Keratinocyte (primary cell): ENCODE data around the gene EML5. TPM values are rescaled to one million over a fixed set of nuclear protein-coding genes. Genes with fewer than 3 reads are reported as not detected.
"Not testable (repeated sequence)": the region's sequence is repeated elsewhere in the genome, so short reads cannot be mapped to it uniquely, and the experiment has no call there.

Experiments used
- DNase-seq: peaks from one replicate; pipeline ENCODE4 v3.0.0-alpha.2; 2011; ENCODE audit warnings: low read depth, missing footprints, low spot score
- FAIRE-seq: peaks from 2 replicates; lab custom pipeline; 2011; peaks lifted over from hg19 to GRCh38; lab: Jason Lieb, UNC
- H2AFZ ChIP-seq: 2 replicates; pipeline ENCODE4 v1.6.0; 2012; ENCODE audit warnings: low read length, control low read depth, inconsistent platforms; ENCODE audit not compliant: control insufficient read depth
- H3K27ac ChIP-seq: 2 replicates; pipeline ENCODE4 v1.5.1; 2011; ENCODE audit warnings: low read length; ENCODE audit not compliant: control insufficient read depth, insufficient read depth
- H3K27me3 ChIP-seq: 3 replicates; pipeline ENCODE4 v1.6.0; 2011; ENCODE audit warnings: low read length; ENCODE audit not compliant: control insufficient read depth, insufficient read depth; ENCODE audit errors: extremely low read depth
- H3K36me3 ChIP-seq, 2 experiments: 2 replicates in 1 of 2; 3 replicates in 1 of 2; pipeline ENCODE4 v1.5.1; 2011; ENCODE audit warnings: low read length in 2 of 2, mild to moderate bottlenecking in 1 of 2; ENCODE audit not compliant: control insufficient read depth in 2 of 2, insufficient read depth in 2 of 2; ENCODE audit errors: extremely low read depth in 1 of 2
- H3K4me1 ChIP-seq: 3 replicates; pipeline ENCODE4 v1.5.1; 2011; ENCODE audit warnings: low read length; ENCODE audit not compliant: control insufficient read depth, insufficient read depth; ENCODE audit errors: extremely low read depth
- H3K4me2 ChIP-seq: 3 replicates; pipeline ENCODE4 v1.6.0; 2011; ENCODE audit warnings: low read depth, low read length; ENCODE audit not compliant: control insufficient read depth, insufficient read depth; ENCODE audit errors: extremely low read depth
- H3K4me3 ChIP-seq, 3 experiments: fragments of 200-600 bp in 1 of 3; sonication (generic) in 1 of 3; 2 replicates in 2 of 3; 3 replicates in 1 of 3; pipeline ENCODE4 v1.5.1; 2011 to 2016; ENCODE audit warnings: low read length in 3 of 3, mild to moderate bottlenecking in 3 of 3, control low read depth in 2 of 3, inconsistent platforms in 1 of 3, low read depth in 1 of 3, mixed read lengths in 1 of 3, mixed run types in 1 of 3, moderate library complexity in 1 of 3; ENCODE audit not compliant: control insufficient read depth in 2 of 3, insufficient read depth in 2 of 3; ENCODE audit errors: extremely low read depth in 1 of 3
- H3K79me2 ChIP-seq: 2 replicates; pipeline ENCODE4 v1.6.0; 2012; ENCODE audit warnings: low read length; ENCODE audit not compliant: control insufficient read depth, insufficient read depth
- H3K9ac ChIP-seq: 3 replicates; pipeline ENCODE4 v1.6.0; 2011; ENCODE audit warnings: low read length; ENCODE audit not compliant: control insufficient read depth, insufficient read depth; ENCODE audit errors: extremely low read depth
- H3K9me1 ChIP-seq: 3 replicates; pipeline ENCODE4 v1.6.0; 2011; ENCODE audit warnings: low read length; ENCODE audit not compliant: control insufficient read depth, insufficient read depth; ENCODE audit errors: extremely low read depth
- H3K9me3 ChIP-seq: 2 replicates; pipeline ENCODE4 v1.5.1; 2012; ENCODE audit warnings: low read depth, low read length; ENCODE audit not compliant: control insufficient read depth
- H4K20me1 ChIP-seq: 3 replicates; pipeline ENCODE4 v1.6.0; 2011; ENCODE audit warnings: low read length; ENCODE audit not compliant: control insufficient read depth, insufficient read depth; ENCODE audit errors: extremely low read depth
- CTCF ChIP-seq, 3 experiments: IDR thresholded peaks in 1 of 3; conservative IDR thresholded peaks in 1 of 3; optimal IDR thresholded peaks in 1 of 3; 2 replicates in 2 of 3; 3 replicates in 1 of 3; pipeline versions ENCODE3 to v1.5.1; 2011; ENCODE audit warnings: low read length in 3 of 3, mild to moderate bottlenecking in 3 of 3, moderate library complexity in 2 of 3, control low read depth in 1 of 3, inconsistent platforms in 1 of 3; ENCODE audit not compliant: insufficient read depth in 2 of 3; ENCODE audit errors: extremely low read depth in 1 of 3
- EZH2 ChIP-seq: IDR thresholded peaks from one replicate; pipeline ENCODE4 v1.6.1; 2012; ENCODE audit warnings: inconsistent platforms, mild to moderate bottlenecking, low read length, moderate library complexity
- dilution Hi-C: fragments of 300-500 bp; cut with MboI; formaldehyde crosslinking; loops from one replicate; pipeline ENCODE4 v1.7.0; 2020; ENCODE audit warnings: low sequenced_read_pairs; ENCODE audit not compliant: extremely low pct_ligation_motif_present
- polyA plus RNA-seq, 5 experiments: library from polyadenylated mRNA; depleted of rRNA in 3 of 5; stranded (reverse) in 3 of 5; stranded (forward) in 1 of 5; unstranded in 1 of 5; fragments of >200 nt; gene quantifications; 1 replicate in 1 of 5; 2 replicates in 3 of 5; 3 replicates in 1 of 5; pipeline versions ENCODE4 v1.2.1 to v1.2.3, GENCODE V29; 2011 to 2012; ENCODE audit warnings: missing spikeins in 2 of 5, low read depth in 1 of 5, low replicate concordance in 1 of 5

The EML5 gene
- polyA plus RNA-seq, 1 donor (not counting 4 experiments of a cell fraction or from before 2014, with no cell fraction given): 1.4 TPM

GRCh38 chr14:88821378-88821777 lies 28.6 kb upstream of the EML5 start:
- FAIRE-seq (no peak), DNase-seq (no peak)
- H3K36me3 ChIP-seq: no peaks in the 10 kb centered on the region
- no peaks in the 10 kb centered on the region for H3K9me3 ChIP-seq
- H3K27ac ChIP-seq: no peak overlapping the region
- H2AFZ ChIP-seq: no peak overlapping the region
- H3K9me1 ChIP-seq: no peaks in the 10 kb centered on the region
- H3K4me3 ChIP-seq: no peak overlapping the region
- peaks cover 6% of the 10 kb centered on the region for H3K79me2 ChIP-seq
- H3K9ac ChIP-seq: no peak overlapping the region
- TF ChIP-seq CTCF (optimal IDR thresholded peaks at IDR 0.05 in 1 of 3, IDR thresholded peaks at IDR 0.05 in 1 of 3, conservative IDR thresholded peaks at IDR 0.05 in 1 of 3; ENCODE audit: extremely low read depth in 1 of 3, insufficient read depth in 2 of 3, low read length in 3 of 3) (no peak), EZH2 (no peak)
- peaks cover 6% of the 10 kb centered on the region for H3K4me1 ChIP-seq
- no peaks in the 10 kb centered on the region for H3K27me3 ChIP-seq
- H3K4me2 ChIP-seq: no peak overlapping the region
- H4K20me1 ChIP-seq: no peaks in the 10 kb centered on the region
- dilution Hi-C loops: no loop called here

GRCh38 chr14:88819674-88820073 lies 26.9 kb upstream of the EML5 start:
- H3K9me1 ChIP-seq, dilution Hi-C loops, FAIRE-seq, H3K4me1 ChIP-seq, H2AFZ ChIP-seq, H3K9me3 ChIP-seq, H3K27me3 ChIP-seq, H3K9ac ChIP-seq, H3K79me2 ChIP-seq, H3K36me3 ChIP-seq, H4K20me1 ChIP-seq, DNase-seq, H3K27ac ChIP-seq, H3K4me3 ChIP-seq, H3K4me2 ChIP-seq: not testable (repeated sequence)

- H3K36me3 ChIP-seq: no peaks in the 10 kb centered on the region
- H3K79me2 ChIP-seq: no peaks in the 10 kb centered on the region
- H3K9me1 ChIP-seq: no peaks in the 10 kb centered on the region
- no peak for FAIRE-seq
- no peak overlapping the region for H3K27ac ChIP-seq
- H3K9ac ChIP-seq: no peak overlapping the region
- no peaks in the 10 kb centered on the region for H3K4me1 ChIP-seq
- DNase-seq: no peak
- H3K9me3 ChIP-seq: no peaks in the 10 kb centered on the region
- no peaks in the 10 kb centered on the region for H3K27me3 ChIP-seq
- dilution Hi-C loops: no loop called here
- no peak overlapping the region for H3K4me2 ChIP-seq
- TF ChIP-seq CTCF (optimal IDR thresholded peaks at IDR 0.05 in 1 of 3, IDR thresholded peaks at IDR 0.05 in 1 of 3, conservative IDR thresholded peaks at IDR 0.05 in 1 of 3; ENCODE audit: extremely low read depth in 1 of 3, insufficient read depth in 2 of 3, low read length in 3 of 3) (no peak), EZH2 (no peak)
- H3K4me3 ChIP-seq: no peak overlapping the region
- no peak overlapping the region for H2AFZ ChIP-seq
- no peaks in the 10 kb centered on the region for H4K20me1 ChIP-seq
Observed at GRCh38 chr14:88818018-88818417, 25.3 kb upstream of the EML5 start.
